Endothelial cell of umbilical vein (primary cell): Measurements from ENCODE around the gene PRR3. TPM values are rescaled to one million over a fixed set of nuclear protein-coding genes. Genes with fewer than 3 reads are reported as not detected.
A peak's percentile ranks its signal among the peaks of the same experiment; 100 is the strongest.

ENCODE experiments used
- BruUV-seq: library from RNA; stranded (reverse); fragments of 400-500 nt; replicated peaks from 2 replicates; lab custom pipeline; 2021; lab: Mats Ljungman, UMichigan
- CTCF ChIA-PET: fragments of 300-600, 350-600 bp; sonication (Branson Sonifier 250); formaldehyde crosslinking; loops from one replicate; lab custom pipeline; 2021; ENCODE audit warnings: antibody characterized with exemption, inconsistent platforms; lab: Charles Lee
- POLR2A ChIA-PET: fragments of 300-600, 350-600 bp; sonication (Branson Sonifier 250); formaldehyde crosslinking; loops from one replicate; lab custom pipeline; 2021; ENCODE audit warnings: antibody characterized with exemption, inconsistent platforms; lab: Charles Lee
- DNase-seq: peaks from one replicate; pipeline ENCODE4 v3.0.0-alpha.2; 2011; ENCODE audit warnings: low read depth, low spot score
- FAIRE-seq: peaks from 2 replicates; lab custom pipeline; 2011; peaks lifted over from hg19 to GRCh38; lab: Jason Lieb, UNC
- H2AFZ ChIP-seq: 2 replicates; pipeline ENCODE4 v1.6.0; 2012; ENCODE audit warnings: low read depth, low read length, control low read depth, inconsistent platforms
- H3K27ac ChIP-seq: 2 replicates; pipeline ENCODE4 v1.5.1; 2011; ENCODE audit warnings: low read depth, mild to moderate bottlenecking, control low read depth, low read length, moderate library complexity; ENCODE audit not compliant: insufficient read depth
- H3K27me3 ChIP-seq, 2 experiments: 2 replicates each; pipeline versions ENCODE4 v1.6.0 to v1.6.1; 2011; ENCODE audit warnings: low read length in 2 of 2, mixed read lengths in 1 of 2; ENCODE audit not compliant: control insufficient read depth in 2 of 2, insufficient read depth in 2 of 2
- H3K36me3 ChIP-seq, 2 experiments: 2 replicates in 1 of 2; 3 replicates in 1 of 2; pipeline ENCODE4 v1.5.1; 2011; ENCODE audit warnings: low read length in 2 of 2, mild to moderate bottlenecking in 1 of 2, moderate library complexity in 1 of 2; ENCODE audit not compliant: control insufficient read depth in 2 of 2, insufficient read depth in 2 of 2; ENCODE audit errors: extremely low read depth in 1 of 2
- H3K4me1 ChIP-seq: 3 replicates; pipeline ENCODE4 v1.5.1; 2011; ENCODE audit warnings: mild to moderate bottlenecking, low read length; ENCODE audit not compliant: control insufficient read depth, insufficient read depth; ENCODE audit errors: extremely low read depth
- H3K4me2 ChIP-seq: 2 replicates; pipeline ENCODE4 v1.6.1; 2011; ENCODE audit warnings: low read length, control low read depth, mixed read lengths; ENCODE audit not compliant: insufficient read depth
- H3K4me3 ChIP-seq, 3 experiments: fragments of 200-600 bp in 1 of 3; sonication (generic), shearing (Covaris generic) in 1 of 3; replicated peaks in 1 of 3; 2 replicates each; pipeline ENCODE4 v1.5.1; 2011 to 2016; ENCODE audit warnings: control low read depth in 3 of 3, low read length in 3 of 3, mild to moderate bottlenecking in 2 of 3, inconsistent platforms in 1 of 3, low read depth in 1 of 3, moderate library complexity in 1 of 3; ENCODE audit not compliant: insufficient read depth in 1 of 3
- H3K79me2 ChIP-seq: 2 replicates; pipeline ENCODE4 v1.6.0; 2012; ENCODE audit warnings: low read length, inconsistent platforms; ENCODE audit not compliant: control insufficient read depth, insufficient read depth
- H3K9ac ChIP-seq: replicated peaks from 2 replicates; pipeline ENCODE3; 2011; ENCODE audit warnings: low read length, control low read depth; ENCODE audit not compliant: insufficient read depth; ENCODE audit errors: extremely low read depth
- H3K9me1 ChIP-seq: replicated peaks from 3 replicates; pipeline ENCODE4 v1.6.0; 2011; ENCODE audit warnings: mild to moderate bottlenecking, low read length; ENCODE audit not compliant: control insufficient read depth, insufficient read depth; ENCODE audit errors: extremely low read depth
- H3K9me3 ChIP-seq: replicated peaks from 2 replicates; pipeline ENCODE4 v1.5.1; 2012; ENCODE audit warnings: low read length, inconsistent platforms; ENCODE audit not compliant: control insufficient read depth, insufficient read depth
- H4K20me1 ChIP-seq: replicated peaks from 2 replicates; pipeline ENCODE3; 2011; ENCODE audit warnings: mild to moderate bottlenecking, low read length; ENCODE audit not compliant: control insufficient read depth, insufficient read depth; ENCODE audit errors: extremely low read depth
- CTCF ChIP-seq, 2 donors: IDR thresholded peaks; 1 replicate in 1 of 2; 2 replicates in 1 of 2; pipeline ENCODE4 v1.5.1; 2011; ENCODE audit warnings: low read length in 2 of 2, mild to moderate bottlenecking in 2 of 2, moderate library complexity in 2 of 2, control low read depth in 1 of 2, inconsistent platforms in 1 of 2, low read depth in 1 of 2; ENCODE audit not compliant: insufficient read depth in 1 of 2; ENCODE audit errors: extremely low read depth in 1 of 2
- EZH2 ChIP-seq: IDR thresholded peaks from 2 replicates; pipeline ENCODE4 v1.6.1; 2012; ENCODE audit warnings: borderline replicate concordance, low read depth, mild to moderate bottlenecking, moderate library complexity, low read length, inconsistent platforms; ENCODE audit not compliant: severe bottlenecking
- FOS ChIP-seq: IDR thresholded peaks from 2 replicates; pipeline ENCODE4 v1.6.1; 2011; ENCODE audit warnings: mild to moderate bottlenecking, low read length, moderate library complexity, borderline replicate concordance; ENCODE audit not compliant: insufficient read depth
- GATA2 ChIP-seq: IDR thresholded peaks from 2 replicates; pipeline ENCODE4 v1.7.0; 2011; ENCODE audit warnings: low read depth, mild to moderate bottlenecking, moderate library complexity, mixed read lengths, low read length; ENCODE audit not compliant: insufficient read length, insufficient read depth
- JUN ChIP-seq: IDR thresholded peaks from 2 replicates; pipeline ENCODE4 v1.6.1; 2011; ENCODE audit warnings: borderline replicate concordance, low read depth; ENCODE audit not compliant: insufficient read length, insufficient read depth
- MAX ChIP-seq: IDR thresholded peaks from 2 replicates; pipeline ENCODE4 v1.6.1; 2011; ENCODE audit not compliant: insufficient read depth, insufficient read length
- MYC ChIP-seq: IDR thresholded peaks from one replicate; pipeline ENCODE4 v1.6.1; 2011; ENCODE audit warnings: mild to moderate bottlenecking, low read depth, low read length
- POLR2A ChIP-seq: IDR thresholded peaks from 2 replicates; pipeline ENCODE4 v1.6.1; 2012; ENCODE audit warnings: low read depth, mild to moderate bottlenecking, control low read depth, low read length
- POLR2AphosphoS5 ChIP-seq: IDR thresholded peaks from 2 replicates; pipeline ENCODE4 v1.6.1; 2012; ENCODE audit warnings: low read depth, mild to moderate bottlenecking, control low read depth, low read length, moderate library complexity; ENCODE audit not compliant: insufficient read depth
- dilution Hi-C: fragments of 300-500 bp; cut with MboI; formaldehyde crosslinking; loops from one replicate; pipeline ENCODE4 v1.15.0; 2019; ENCODE audit warnings: low sequenced_read_pairs; ENCODE audit not compliant: extremely low pct_ligation_motif_present
- intact Hi-C: fragments of 100-400 bp; cut with micrococcal nuclease; formaldehyde crosslinking; loops from one replicate; pipeline ENCODE4 v1.10.0; 2022
- polyA plus RNA-seq, 4 experiments: library from polyadenylated mRNA; depleted of rRNA in 3 of 4; stranded (reverse) in 3 of 4; unstranded in 1 of 4; fragments of >200 nt; gene quantifications; 2 replicates each; pipeline versions ENCODE4 v1.2.1 to v1.2.3, GENCODE V29; 2011 to 2012; ENCODE audit warnings: missing spikeins in 1 of 4
- total RNA-seq: library from RNA; stranded (reverse); gene quantifications from 2 replicates; pipeline ENCODE4 v1.2.3, GENCODE V29; 2021

The PRR3 gene
- total and polyA plus RNA-seq, 2 donors (not counting 3 experiments of a cell fraction or from before 2014, with no cell fraction given), result 10.6 to 22.3 TPM

- TF ChIP-seq POLR2A (no peak), FOS (no peak), MYC (no peak), GATA2 (no peak), EZH2 (no peak), POLR2AphosphoS5 (no peak), CTCF (IDR thresholded peaks at IDR 0.05; ENCODE audit: extremely low read depth in 1 of 2, insufficient read depth in 1 of 2, low read depth in 1 of 2, low read length in 2 of 2) (no peak), MAX (no peak), JUN (no peak)
- H3K36me3 ChIP-seq, result peaks cover 0 to 2% of the 10 kb centered on the region in 2 experiments
- peaks cover 45% of the 10 kb centered on the region for H3K79me2 ChIP-seq
- no peak for DNase-seq
- ChIA-PET CTCF (no interaction called here), POLR2A (no interaction called here)
- peaks cover 18% of the 10 kb centered on the region for H3K4me1 ChIP-seq
- FAIRE-seq, result no peak
- intact Hi-C loops (no loop called here), dilution Hi-C loops (no loop called here)
- H3K27ac ChIP-seq, result peak overlapping the region; percentile 86
- no peaks in the 10 kb centered on the region for H3K9me3 ChIP-seq
- peak overlapping the region; percentile 57 to 86 (median 68) for H3K4me3 ChIP-seq
- no peak overlapping the region for H2AFZ ChIP-seq
- no TSS peak for BruUV-seq
- H4K20me1 ChIP-seq, result no peaks in the 10 kb centered on the region
- peak overlapping the region; percentile 87 for H3K4me2 ChIP-seq
- no peaks in the 10 kb centered on the region for H3K9me1 ChIP-seq
- H3K9ac ChIP-seq, result peak overlapping the region; percentile 90
- H3K27me3 ChIP-seq, result no peaks in the 10 kb centered on the region
These were observed 15.1 kb downstream of the PRR3 start for GRCh38 chr6:30572148-30572547.
